DND-41 (cell line): ENCODE results near the gene TREH.
A peak's percentile ranks its signal among the peaks of the same experiment; 100 is the strongest.

Source experiments
- ATAC-seq: fragments of 200-7000 bp; cut with Tn5 transposase; 3 replicates; pipeline ENCODE4 v1.9.1; 2021; ENCODE audit warnings: low read depth; ENCODE audit not compliant: insufficient read depth
- DNase-seq: peaks from one replicate; pipeline ENCODE4 v3.0.0-alpha.2; 2020
- H2AFZ ChIP-seq: 2 replicates; pipeline ENCODE4 v1.6.0; 2012; ENCODE audit warnings: low read depth, low read length
- H3K27ac ChIP-seq: 2 replicates; pipeline ENCODE4 v1.5.1; 2012; ENCODE audit warnings: low read length, inconsistent platforms
- H3K27me3 ChIP-seq: fragments of 200-600 bp; sonication (generic); 2 replicates; pipeline ENCODE4 v1.6.0; 2012; ENCODE audit warnings: low read length, mild to moderate bottlenecking, inconsistent platforms; ENCODE audit not compliant: insufficient read depth, poor library complexity
- H3K36me3 ChIP-seq: 2 replicates; pipeline ENCODE4 v1.5.1; 2012; ENCODE audit warnings: low read length, inconsistent platforms; ENCODE audit not compliant: insufficient read depth
- H3K4me1 ChIP-seq: 2 replicates; pipeline ENCODE4 v1.5.1; 2012; ENCODE audit warnings: mild to moderate bottlenecking, low read length; ENCODE audit not compliant: insufficient read depth
- H3K4me2 ChIP-seq: 2 replicates; pipeline ENCODE4 v1.6.0; 2012; ENCODE audit warnings: mild to moderate bottlenecking, moderate library complexity, low read length, inconsistent platforms; ENCODE audit not compliant: insufficient read depth
- H3K4me3 ChIP-seq, 2 experiments: fragments of 200-600 bp in 1 of 2; shearing (Covaris generic) in 1 of 2; 2 replicates each; pipeline ENCODE4 v1.5.1; 2012 to 2016; ENCODE audit warnings: inconsistent platforms in 2 of 2, low read length in 2 of 2, mild to moderate bottlenecking in 2 of 2, low read depth in 1 of 2, moderate library complexity in 1 of 2
- H3K79me2 ChIP-seq: 2 replicates; pipeline ENCODE4 v1.6.0; 2012; ENCODE audit warnings: low read length, inconsistent platforms; ENCODE audit not compliant: insufficient read depth
- H3K9ac ChIP-seq: 2 replicates; pipeline ENCODE4 v1.6.0; 2012; ENCODE audit warnings: low read depth, mild to moderate bottlenecking, inconsistent platforms, low read length, moderate library complexity
- H3K9me3 ChIP-seq: 2 replicates; pipeline ENCODE4 v1.5.1; 2012; ENCODE audit warnings: low read length, moderate library complexity, mild to moderate bottlenecking, inconsistent platforms; ENCODE audit not compliant: insufficient read depth, severe bottlenecking
- H4K20me1 ChIP-seq: 2 replicates; pipeline ENCODE4 v1.6.0; 2012; ENCODE audit warnings: low read length; ENCODE audit not compliant: insufficient read depth
- EZH2 ChIP-seq: IDR thresholded peaks from 3 replicates; pipeline ENCODE4 v1.6.1; 2012; ENCODE audit warnings: borderline replicate concordance, low read depth, mild to moderate bottlenecking, moderate library complexity, low read length, inconsistent platforms; ENCODE audit not compliant: severe bottlenecking
- TF ChIP-seq, protein P1 (sequence below): IDR thresholded peaks from 2 replicates; pipeline ENCODE4 v1.5.1; 2012; ENCODE audit warnings: borderline replicate concordance, low read length, moderate library complexity, mild to moderate bottlenecking; ENCODE audit not compliant: poor library complexity, severe bottlenecking; ENCODE audit errors: extremely low read depth

Gene TREH

DNA sequence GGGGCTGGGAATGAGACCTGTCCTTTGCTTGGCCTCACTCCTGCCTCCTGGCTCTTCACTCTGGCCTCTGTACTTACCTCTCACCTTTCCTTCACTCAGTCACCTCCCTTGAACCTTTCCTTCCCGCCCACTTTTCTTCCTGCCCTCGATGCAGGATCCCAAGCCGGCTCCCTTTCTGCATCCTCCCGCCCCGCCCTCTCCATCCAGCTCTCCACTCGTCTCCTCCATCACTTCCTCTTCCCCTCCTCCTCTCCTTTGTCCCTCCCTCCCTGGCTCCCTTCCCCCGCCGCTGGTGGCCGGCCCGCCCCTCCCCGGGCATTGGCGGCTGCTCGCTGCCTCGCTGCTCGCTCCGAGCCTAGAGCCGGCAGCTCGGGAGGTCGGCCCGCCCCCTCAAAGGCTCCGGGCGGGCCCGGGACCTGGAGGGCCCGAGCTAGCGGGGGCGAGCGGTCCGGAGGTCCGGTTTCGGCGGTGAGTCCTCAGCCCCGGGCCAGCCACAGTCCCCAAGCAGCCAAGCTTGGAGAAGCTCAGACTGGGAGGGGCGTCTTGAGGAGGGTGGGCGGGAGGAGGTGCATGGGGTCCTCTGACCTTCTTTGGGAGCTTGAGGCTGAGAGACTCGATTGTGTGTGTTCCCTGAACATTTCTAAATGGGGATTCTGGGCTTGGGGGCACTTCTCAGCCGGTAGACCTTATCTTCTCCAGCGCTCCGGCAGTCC is 58.2 kb downstream of the TREH start:
- Histone ChIP-seq H3K27ac (0 out of 2 replicates have a peak overlapping the region, but pooled peaks have one; percentile 35), H3K9me3 (no peaks in the 10 kb centered on the region), H3K4me1 (peaks cover 14% of the 10 kb centered on the region), H3K4me3 (peak overlapping the region; percentile 7 to 54; a peak in 3 of 4 replicates), H3K79me2 (no peaks in the 10 kb centered on the region), H2AFZ (peak overlapping the region; percentile 59), H3K9ac (peak overlapping the region; percentile 39), H4K20me1 (no peaks in the 10 kb centered on the region), H3K36me3 (no peaks in the 10 kb centered on the region), H3K4me2 (peak overlapping the region; percentile 75), H3K27me3 (peaks cover 14% of the 10 kb centered on the region)
- TF ChIP-seq, protein P1, sequence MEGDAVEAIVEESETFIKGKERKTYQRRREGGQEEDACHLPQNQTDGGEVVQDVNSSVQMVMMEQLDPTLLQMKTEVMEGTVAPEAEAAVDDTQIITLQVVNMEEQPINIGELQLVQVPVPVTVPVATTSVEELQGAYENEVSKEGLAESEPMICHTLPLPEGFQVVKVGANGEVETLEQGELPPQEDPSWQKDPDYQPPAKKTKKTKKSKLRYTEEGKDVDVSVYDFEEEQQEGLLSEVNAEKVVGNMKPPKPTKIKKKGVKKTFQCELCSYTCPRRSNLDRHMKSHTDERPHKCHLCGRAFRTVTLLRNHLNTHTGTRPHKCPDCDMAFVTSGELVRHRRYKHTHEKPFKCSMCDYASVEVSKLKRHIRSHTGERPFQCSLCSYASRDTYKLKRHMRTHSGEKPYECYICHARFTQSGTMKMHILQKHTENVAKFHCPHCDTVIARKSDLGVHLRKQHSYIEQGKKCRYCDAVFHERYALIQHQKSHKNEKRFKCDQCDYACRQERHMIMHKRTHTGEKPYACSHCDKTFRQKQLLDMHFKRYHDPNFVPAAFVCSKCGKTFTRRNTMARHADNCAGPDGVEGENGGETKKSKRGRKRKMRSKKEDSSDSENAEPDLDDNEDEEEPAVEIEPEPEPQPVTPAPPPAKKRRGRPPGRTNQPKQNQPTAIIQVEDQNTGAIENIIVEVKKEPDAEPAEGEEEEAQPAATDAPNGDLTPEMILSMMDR: no peak
- TF ChIP-seq EZH2: no peak
- DNase-seq: peak; percentile 81
- peak; percentile 84 for ATAC-seq

DNA sequence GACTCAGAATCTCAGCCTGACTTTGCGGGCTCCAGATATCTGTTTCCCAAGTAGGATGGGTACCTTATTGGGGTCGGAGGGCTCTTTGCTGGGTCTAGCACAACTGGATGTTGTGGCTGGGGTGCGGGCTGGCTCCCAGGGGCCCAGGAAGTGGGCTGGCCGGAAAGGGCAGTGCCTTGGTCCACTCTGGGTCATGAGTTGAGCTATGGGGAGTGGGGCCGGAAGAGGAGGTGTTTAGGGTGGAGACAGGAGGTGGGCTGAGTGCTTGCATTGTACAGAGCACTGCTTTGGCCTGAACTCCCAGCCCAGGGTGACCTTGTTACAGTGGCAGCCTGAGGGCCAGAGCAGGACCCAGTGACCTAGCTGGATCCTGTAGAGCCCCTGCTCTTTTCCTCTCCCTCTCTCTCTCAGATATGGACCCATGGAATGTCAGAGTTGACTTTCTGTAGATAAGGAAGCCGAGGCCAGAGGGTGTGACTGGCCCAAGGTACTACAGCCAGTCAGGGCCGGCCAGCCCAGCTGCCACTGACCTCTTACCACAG is 58.9 kb downstream of the TREH start:
- Histone ChIP-seq H3K27ac (0 out of 2 replicates have a peak overlapping the region, but pooled peaks have one; percentile 35), H3K9ac (peak overlapping the region; percentile 39), H2AFZ (peak overlapping the region; percentile 57), H3K9me3 (no peaks in the 10 kb centered on the region), H3K4me1 (peaks cover 14% of the 10 kb centered on the region), H3K4me2 (peak overlapping the region; percentile 75), H3K79me2 (no peaks in the 10 kb centered on the region), H4K20me1 (no peaks in the 10 kb centered on the region), H3K4me3 (peak overlapping the region in 1 of 2 experiments; percentile 54; a peak in 3 of 4 replicates), H3K27me3 (peaks cover 14% of the 10 kb centered on the region), H3K36me3 (no peaks in the 10 kb centered on the region)
- no peak for DNase-seq
- ATAC-seq: no peak
- no peak for TF ChIP-seq EZH2
- TF ChIP-seq, protein P1: no peak

DNA sequence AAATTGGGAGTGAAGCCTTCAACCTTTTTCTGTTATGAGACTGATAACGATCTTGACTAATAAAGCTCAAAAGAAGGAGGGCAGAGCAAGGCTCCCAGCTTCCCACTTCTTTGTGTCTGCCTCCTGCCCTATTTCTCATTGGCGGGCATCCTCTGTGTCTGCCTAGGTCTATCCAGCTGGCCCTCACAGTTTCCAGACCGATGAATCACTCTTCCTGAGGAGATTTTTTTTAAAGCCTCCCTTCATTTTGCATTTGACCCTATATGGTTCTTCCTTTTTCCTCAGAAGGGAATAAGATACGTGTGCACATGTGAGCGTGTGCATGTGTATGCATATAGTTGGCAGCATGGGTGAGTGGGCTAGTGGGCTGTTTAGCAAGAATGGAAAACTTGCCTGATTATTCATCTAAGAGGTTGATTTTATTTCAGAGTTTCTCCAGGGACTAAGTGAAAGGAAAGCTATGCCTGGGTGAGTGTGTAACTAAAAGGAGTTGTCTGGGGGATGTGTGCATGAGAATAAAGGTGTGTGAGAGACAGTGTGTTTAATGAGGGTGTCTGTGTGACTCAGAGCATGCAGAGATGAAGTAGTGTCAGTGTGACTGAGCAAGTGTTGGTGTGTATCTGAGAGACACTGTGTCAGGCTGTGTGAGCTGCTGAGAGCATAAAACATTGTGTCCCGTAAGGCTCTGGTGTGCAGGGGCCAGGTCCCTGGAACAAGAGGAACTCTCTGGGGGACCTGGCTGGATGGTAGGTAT is 59.8 kb downstream of the TREH start:
- H3K27ac ChIP-seq: no peak overlapping the region
- DNase-seq: no peak
- H3K4me2 ChIP-seq: no peak overlapping the region
- no peaks in the 10 kb centered on the region for H3K79me2 ChIP-seq
- peaks cover 15% of the 10 kb centered on the region for H3K27me3 ChIP-seq
- H2AFZ ChIP-seq: no peak overlapping the region
- H3K9me3 ChIP-seq: no peaks in the 10 kb centered on the region
- no peak for ATAC-seq
- H3K4me3 ChIP-seq: no peak overlapping the region
- peaks cover 14% of the 10 kb centered on the region for H3K4me1 ChIP-seq
- no peak overlapping the region for H3K9ac ChIP-seq
- H3K36me3 ChIP-seq: no peaks in the 10 kb centered on the region
- no peaks in the 10 kb centered on the region for H4K20me1 ChIP-seq
- TF ChIP-seq EZH2: no peak
- TF ChIP-seq, protein P1: no peak
